HEK293 (cell line): ENCODE data around the gene PAK5.

Source experiments
- CTCF ChIA-PET: fragments of 350-600 bp; formaldehyde crosslinking; extraction: SDS; loops from one replicate; lab custom pipeline; 2021; ENCODE audit warnings: antibody characterized with exemption; lab: Yijun Ruan, JAX
- POLR2A ChIA-PET: fragments of 300-600 bp; formaldehyde crosslinking; extraction: SDS; loops from one replicate; lab custom pipeline; 2020; ENCODE audit warnings: antibody characterized with exemption, inconsistent platforms; lab: Yijun Ruan, JAX
- H3K27ac ChIP-seq: fragments of 200-500 bp; sonication (Bioruptor generic); 2 replicates; pipeline ENCODE4 v1.5.1; 2014; ENCODE audit warnings: low read depth, low read length, control low read depth, inconsistent platforms; ENCODE audit errors: extremely low read depth
- H3K36me3 ChIP-seq, 2 experiments: fragments of 200-500 bp in 1 of 2; sonication (Bioruptor generic) in 1 of 2; 1 replicate in 1 of 2; 2 replicates in 1 of 2; pipeline ENCODE4 v1.5.1; 2014 to 2017; ENCODE audit warnings: inconsistent platforms in 2 of 2, low read length in 2 of 2; ENCODE audit not compliant: control insufficient read depth in 2 of 2, insufficient read depth in 1 of 2
- H3K4me1 ChIP-seq: fragments of 200-500 bp; sonication (Bioruptor generic); 2 replicates; pipeline ENCODE4 v1.5.1; 2014; ENCODE audit warnings: mild to moderate bottlenecking, low read length, inconsistent platforms; ENCODE audit not compliant: control insufficient read depth, insufficient read depth
- H3K4me3 ChIP-seq: 2 replicates; pipeline ENCODE4 v1.5.1; 2011; ENCODE audit warnings: low read depth, mild to moderate bottlenecking, control low read depth, low read length, moderate library complexity
- H3K9me3 ChIP-seq: fragments of 200-500 bp; sonication (Bioruptor generic); 2 replicates; pipeline ENCODE4 v1.5.1; 2014; ENCODE audit warnings: low read depth, low read length, inconsistent platforms; ENCODE audit not compliant: control insufficient read depth, insufficient read depth
- HOXD13 ChIP-seq: sonication (generic); formaldehyde crosslinking; IDR thresholded peaks from 2 replicates; pipeline ENCODE4 v1.8.0; 2022; ENCODE audit warnings: missing genetic modification reagents, borderline replicate concordance
- KLF10 ChIP-seq: fragments of 450-650 bp; IDR thresholded peaks from 2 replicates; pipeline ENCODE4 v1.5.1; 2018; ENCODE audit warnings: missing biosample characterization, mild to moderate bottlenecking, missing genetic modification characterization
- KLF16 ChIP-seq: fragments of 450-650 bp; formaldehyde crosslinking; IDR thresholded peaks from 2 replicates; pipeline ENCODE4 v1.5.1; 2017; ENCODE audit warnings: missing biosample characterization, missing genetic modification characterization
- KLF9 ChIP-seq: fragments of 450-650 bp; formaldehyde crosslinking; IDR thresholded peaks from 2 replicates; pipeline ENCODE4 v1.5.1; 2016; ENCODE audit warnings: missing biosample characterization, missing genetic modification characterization, low read depth
- SCRT2 ChIP-seq: fragments of 450-650 bp; formaldehyde crosslinking; IDR thresholded peaks from 2 replicates; pipeline ENCODE4 v1.5.1; 2016; ENCODE audit warnings: missing biosample characterization, missing genetic modification characterization
- WT1 ChIP-seq: fragments of 450-650 bp; formaldehyde crosslinking; IDR thresholded peaks from 2 replicates; pipeline ENCODE4 v1.5.1; 2016; ENCODE audit warnings: missing biosample characterization, missing genetic modification characterization
- ZFP3 ChIP-seq: fragments of 450-650 bp; formaldehyde crosslinking; IDR thresholded peaks from 2 replicates; pipeline ENCODE4 v1.5.1; 2016; ENCODE audit warnings: low read depth, missing biosample characterization, missing genetic modification characterization
- ZNF169 ChIP-seq: fragments of 450-650 bp; formaldehyde crosslinking; IDR thresholded peaks from 2 replicates; pipeline ENCODE4 v1.5.1; 2016; ENCODE audit warnings: missing biosample characterization, missing genetic modification characterization
- ZNF174 ChIP-seq: fragments of 450-650 bp; formaldehyde crosslinking; IDR thresholded peaks from 2 replicates; pipeline ENCODE4 v1.5.0; 2017; ENCODE audit warnings: missing biosample characterization, mild to moderate bottlenecking, missing genetic modification characterization
- ZNF366 ChIP-seq: fragments of 450-650 bp; formaldehyde crosslinking; conservative IDR thresholded peaks from 2 replicates; pipeline ENCODE4 v1.5.1; 2016; ENCODE audit warnings: missing biosample characterization, missing genetic modification characterization
- ZNF558 ChIP-seq: fragments of 450-650 bp; formaldehyde crosslinking; IDR thresholded peaks from 2 replicates; pipeline ENCODE4 v1.5.1; 2016; ENCODE audit warnings: missing biosample characterization, missing genetic modification characterization
- ZNF561 ChIP-seq: fragments of 450-650 bp; IDR thresholded peaks from 2 replicates; pipeline ENCODE4 v1.5.1; 2018; ENCODE audit warnings: missing biosample characterization, missing genetic modification characterization, borderline replicate concordance
- ZNF677 ChIP-seq: fragments of 450-650 bp; IDR thresholded peaks from 2 replicates; pipeline ENCODE4 v1.5.0; 2018; ENCODE audit warnings: missing biosample characterization, mild to moderate bottlenecking, missing genetic modification characterization, moderate library complexity
- ZNF768 ChIP-seq: fragments of 450-650 bp; formaldehyde crosslinking; IDR thresholded peaks from 2 replicates; pipeline ENCODE4 v1.5.1; 2018; ENCODE audit warnings: missing biosample characterization, mild to moderate bottlenecking, missing genetic modification characterization
- ZNF777 ChIP-seq: fragments of 450-650 bp; formaldehyde crosslinking; IDR thresholded peaks from 2 replicates; pipeline ENCODE4 v1.5.1; 2017; ENCODE audit warnings: missing biosample characterization, missing genetic modification characterization, borderline replicate concordance
- ZSCAN30 ChIP-seq: fragments of 450-650 bp; IDR thresholded peaks from 2 replicates; pipeline ENCODE4 v1.5.1; 2018; ENCODE audit warnings: missing biosample characterization, mild to moderate bottlenecking, missing genetic modification characterization, moderate library complexity
- TF ChIP-seq, protein P1 (sequence below): fragments of 450-650 bp; formaldehyde crosslinking; IDR thresholded peaks from 2 replicates; pipeline ENCODE4 v1.5.1; 2016; ENCODE audit warnings: missing biosample characterization, missing genetic modification characterization
- TF ChIP-seq, protein P2 (sequence below): fragments of 450-650 bp; formaldehyde crosslinking; IDR thresholded peaks from 2 replicates; pipeline ENCODE4 v1.5.1; 2016; ENCODE audit warnings: missing biosample characterization, missing genetic modification characterization, low read depth
- TF ChIP-seq, protein P3 (sequence below): fragments of 450-650 bp; formaldehyde crosslinking; IDR thresholded peaks from 2 replicates; pipeline ENCODE4 v1.5.1; 2016; ENCODE audit warnings: missing biosample characterization, missing genetic modification characterization
- TF ChIP-seq, protein P4 (sequence below): fragments of 450-650 bp; formaldehyde crosslinking; IDR thresholded peaks from 2 replicates; pipeline ENCODE4 v1.5.0; 2017; ENCODE audit warnings: missing biosample characterization, missing genetic modification characterization, borderline replicate concordance
- TF ChIP-seq, protein P5 (sequence below): fragments of 450-650 bp; formaldehyde crosslinking; IDR thresholded peaks from 2 replicates; pipeline ENCODE4 v1.5.1; 2016; ENCODE audit warnings: missing biosample characterization, missing genetic modification characterization

PAK5 gene

DNA sequence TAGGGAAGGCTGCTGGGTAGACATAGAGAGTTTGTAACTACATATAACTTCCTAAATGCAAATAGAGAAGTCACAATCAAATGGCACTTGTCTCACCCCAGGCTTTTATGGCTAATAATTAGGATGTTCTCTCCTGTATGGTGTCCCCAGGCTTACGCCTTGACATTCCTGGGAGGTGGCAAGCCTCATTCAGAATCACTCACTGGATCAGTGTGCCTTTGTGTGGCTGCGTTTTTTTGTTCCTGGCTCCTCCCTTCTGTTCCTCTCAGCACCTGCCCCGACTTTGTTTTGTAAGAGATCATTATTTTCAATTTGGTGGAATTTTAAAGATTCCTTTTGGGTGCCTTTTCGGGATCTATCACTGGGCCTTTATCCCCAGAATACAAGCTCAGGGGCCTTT, 318.8 kb downstream of the PAK5 start (continued):
- TF ChIP-seq, protein P1, sequence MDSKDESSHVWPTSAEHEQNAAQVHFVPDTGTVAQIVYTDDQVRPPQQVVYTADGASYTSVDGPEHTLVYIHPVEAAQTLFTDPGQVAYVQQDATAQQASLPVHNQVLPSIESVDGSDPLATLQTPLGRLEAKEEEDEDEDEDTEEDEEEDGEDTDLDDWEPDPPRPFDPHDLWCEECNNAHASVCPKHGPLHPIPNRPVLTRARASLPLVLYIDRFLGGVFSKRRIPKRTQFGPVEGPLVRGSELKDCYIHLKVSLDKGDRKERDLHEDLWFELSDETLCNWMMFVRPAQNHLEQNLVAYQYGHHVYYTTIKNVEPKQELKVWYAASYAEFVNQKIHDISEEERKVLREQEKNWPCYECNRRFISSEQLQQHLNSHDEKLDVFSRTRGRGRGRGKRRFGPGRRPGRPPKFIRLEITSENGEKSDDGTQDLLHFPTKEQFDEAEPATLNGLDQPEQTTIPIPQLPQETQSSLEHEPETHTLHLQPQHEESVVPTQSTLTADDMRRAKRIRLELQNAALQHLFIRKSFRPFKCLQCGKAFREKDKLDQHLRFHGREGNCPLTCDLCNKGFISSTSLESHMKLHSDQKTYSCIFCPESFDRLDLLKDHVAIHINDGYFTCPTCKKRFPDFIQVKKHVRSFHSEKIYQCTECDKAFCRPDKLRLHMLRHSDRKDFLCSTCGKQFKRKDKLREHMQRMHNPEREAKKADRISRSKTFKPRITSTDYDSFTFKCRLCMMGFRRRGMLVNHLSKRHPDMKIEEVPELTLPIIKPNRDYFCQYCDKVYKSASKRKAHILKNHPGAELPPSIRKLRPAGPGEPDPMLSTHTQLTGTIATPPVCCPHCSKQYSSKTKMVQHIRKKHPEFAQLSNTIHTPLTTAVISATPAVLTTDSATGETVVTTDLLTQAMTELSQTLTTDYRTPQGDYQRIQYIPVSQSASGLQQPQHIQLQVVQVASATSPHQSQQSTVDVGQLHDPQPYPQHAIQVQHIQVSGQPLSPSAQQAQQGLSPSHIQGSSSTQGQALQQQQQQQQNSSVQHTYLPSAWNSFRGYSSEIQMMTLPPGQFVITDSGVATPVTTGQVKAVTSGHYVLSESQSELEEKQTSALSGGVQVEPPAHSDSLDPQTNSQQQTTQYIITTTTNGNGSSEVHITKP (tag by site-specific recombination) = no peak
- TF ChIP-seq SCRT2 (tag by site-specific recombination) = no peak
- no peak for TF ChIP-seq ZNF366 (tag by site-specific recombination)
- TF ChIP-seq WT1 (tag by site-specific recombination) = no peak
- TF ChIP-seq ZNF169 (tag by site-specific recombination) = no peak

DNA sequence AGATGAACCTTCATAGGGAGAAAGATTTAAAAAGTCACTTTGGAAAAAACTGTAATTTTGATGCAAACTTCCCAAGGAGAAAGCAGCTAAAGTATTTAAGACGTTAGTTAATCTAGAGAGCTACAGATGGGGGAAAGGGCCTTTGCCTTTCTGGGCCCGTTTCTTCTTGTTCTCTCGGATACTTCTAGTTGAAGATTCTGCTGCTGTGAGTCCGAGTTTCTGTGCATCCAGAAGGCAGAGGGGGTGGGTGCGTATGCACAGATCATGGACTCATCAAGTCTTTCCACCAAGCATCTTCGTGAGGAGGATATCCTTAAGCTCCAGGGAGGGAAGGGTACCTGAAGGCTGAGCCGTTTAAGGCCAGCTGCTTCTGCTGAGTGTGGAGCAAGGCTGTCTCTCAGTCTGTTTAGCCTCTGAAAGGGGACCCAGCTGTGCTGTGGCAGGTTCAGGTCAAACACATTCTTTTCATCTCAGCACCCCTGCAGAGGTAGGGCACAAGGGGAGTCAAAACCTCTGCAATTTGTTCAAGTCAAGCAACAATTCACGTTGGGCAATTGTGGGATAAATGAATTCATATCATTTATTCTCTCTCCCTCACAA, 320.2 kb downstream of the PAK5 start:
- CTCF ChIA-PET = no interaction called here
- H3K4me1 ChIP-seq = no peaks in the 10 kb centered on the region; the same call in 1 of the 2 replicates
- H3K4me3 ChIP-seq = no peak overlapping the region
- H3K9me3 ChIP-seq = no peaks in the 10 kb centered on the region
- no peak overlapping the region for H3K27ac ChIP-seq
- TF ChIP-seq ZNF777 = no peak
- no peak for TF ChIP-seq ZNF561 (tag by site-specific recombination)
- no peak for TF ChIP-seq ZSCAN30 (tag by site-specific recombination)
- no peak for TF ChIP-seq ZNF558
- no peak for TF ChIP-seq KLF9
- no peak for TF ChIP-seq ZNF677 (tag by site-specific recombination)
- no peak for TF ChIP-seq HOXD13 (CRISPR knock-in tag)
- TF ChIP-seq ZNF174 (tag by site-specific recombination) = no peak
- no peak for TF ChIP-seq KLF10
- TF ChIP-seq, all 188 proteins: peak for 0
- POLR2A ChIA-PET = no interaction called here
- H3K36me3 ChIP-seq = no peaks in the 10 kb centered on the region

DNA sequence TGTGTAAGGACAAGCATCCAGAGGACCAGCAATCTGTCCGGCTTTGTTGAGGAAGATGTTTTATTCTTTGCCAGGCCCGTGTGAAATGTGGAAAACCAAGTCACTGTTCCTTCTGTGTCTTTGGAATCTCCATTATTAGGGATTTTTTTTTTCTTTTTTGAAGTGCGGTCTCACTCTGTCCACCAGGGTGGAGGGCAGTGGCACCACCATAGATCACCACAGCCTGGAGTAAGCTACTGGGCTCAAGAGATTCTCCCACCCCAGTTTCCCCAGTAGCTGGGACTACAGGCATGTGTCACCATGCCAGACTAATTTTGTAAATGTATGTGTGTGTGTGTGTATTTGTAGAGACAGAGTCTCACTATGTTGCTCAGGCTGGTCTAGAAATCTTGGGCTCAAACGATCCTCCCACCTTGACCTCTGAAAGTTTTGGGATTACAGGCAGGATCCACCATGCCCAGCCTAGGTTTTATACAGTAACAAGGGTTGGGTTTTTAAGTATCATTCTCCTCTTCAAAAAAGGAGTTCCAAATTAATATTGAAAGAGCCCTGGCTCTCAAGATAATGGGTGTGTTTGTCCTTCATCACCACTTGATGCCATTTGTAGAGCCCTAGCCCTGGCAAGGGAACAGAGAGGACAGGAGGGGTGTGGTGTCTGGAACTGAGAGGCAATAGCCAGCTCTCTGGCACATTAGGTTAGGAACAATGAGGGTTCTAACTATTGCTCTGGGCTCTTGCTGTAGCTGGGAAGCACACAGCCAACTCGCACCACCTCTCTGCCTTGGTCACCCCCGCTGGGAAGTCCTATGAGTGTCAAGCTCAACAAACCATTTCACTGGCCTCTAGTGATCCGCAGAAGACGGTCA, 321.3 kb downstream of the PAK5 start:
- no peaks in the 10 kb centered on the region for H3K9me3 ChIP-seq
- H3K4me1 ChIP-seq = no peaks in the 10 kb centered on the region; the same call in 1 of the 2 replicates
- CTCF ChIA-PET = no interaction called here
- no peak overlapping the region for H3K27ac ChIP-seq
- no peak overlapping the region for H3K4me3 ChIP-seq
- POLR2A ChIA-PET = no interaction called here
- no peaks in the 10 kb centered on the region for H3K36me3 ChIP-seq
- TF ChIP-seq ZNF768 (tag by site-specific recombination) (no peak), ZFP3 (tag by site-specific recombination) (no peak), KLF16 (tag by site-specific recombination) (no peak)
- TF ChIP-seq, protein P2, sequence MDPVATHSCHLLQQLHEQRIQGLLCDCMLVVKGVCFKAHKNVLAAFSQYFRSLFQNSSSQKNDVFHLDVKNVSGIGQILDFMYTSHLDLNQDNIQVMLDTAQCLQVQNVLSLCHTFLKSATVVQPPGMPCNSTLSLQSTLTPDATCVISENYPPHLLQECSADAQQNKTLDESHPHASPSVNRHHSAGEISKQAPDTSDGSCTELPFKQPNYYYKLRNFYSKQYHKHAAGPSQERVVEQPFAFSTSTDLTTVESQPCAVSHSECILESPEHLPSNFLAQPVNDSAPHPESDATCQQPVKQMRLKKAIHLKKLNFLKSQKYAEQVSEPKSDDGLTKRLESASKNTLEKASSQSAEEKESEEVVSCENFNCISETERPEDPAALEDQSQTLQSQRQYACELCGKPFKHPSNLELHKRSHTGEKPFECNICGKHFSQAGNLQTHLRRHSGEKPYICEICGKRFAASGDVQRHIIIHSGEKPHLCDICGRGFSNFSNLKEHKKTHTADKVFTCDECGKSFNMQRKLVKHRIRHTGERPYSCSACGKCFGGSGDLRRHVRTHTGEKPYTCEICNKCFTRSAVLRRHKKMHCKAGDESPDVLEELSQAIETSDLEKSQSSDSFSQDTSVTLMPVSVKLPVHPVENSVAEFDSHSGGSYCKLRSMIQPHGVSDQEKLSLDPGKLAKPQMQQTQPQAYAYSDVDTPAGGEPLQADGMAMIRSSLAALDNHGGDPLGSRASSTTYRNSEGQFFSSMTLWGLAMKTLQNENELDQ = no peak
- TF ChIP-seq, protein P3, sequence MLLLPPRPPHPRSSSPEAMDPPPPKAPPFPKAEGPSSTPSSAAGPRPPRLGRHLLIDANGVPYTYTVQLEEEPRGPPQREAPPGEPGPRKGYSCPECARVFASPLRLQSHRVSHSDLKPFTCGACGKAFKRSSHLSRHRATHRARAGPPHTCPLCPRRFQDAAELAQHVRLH (tag by site-specific recombination) = no peak
- TF ChIP-seq, protein P4, sequence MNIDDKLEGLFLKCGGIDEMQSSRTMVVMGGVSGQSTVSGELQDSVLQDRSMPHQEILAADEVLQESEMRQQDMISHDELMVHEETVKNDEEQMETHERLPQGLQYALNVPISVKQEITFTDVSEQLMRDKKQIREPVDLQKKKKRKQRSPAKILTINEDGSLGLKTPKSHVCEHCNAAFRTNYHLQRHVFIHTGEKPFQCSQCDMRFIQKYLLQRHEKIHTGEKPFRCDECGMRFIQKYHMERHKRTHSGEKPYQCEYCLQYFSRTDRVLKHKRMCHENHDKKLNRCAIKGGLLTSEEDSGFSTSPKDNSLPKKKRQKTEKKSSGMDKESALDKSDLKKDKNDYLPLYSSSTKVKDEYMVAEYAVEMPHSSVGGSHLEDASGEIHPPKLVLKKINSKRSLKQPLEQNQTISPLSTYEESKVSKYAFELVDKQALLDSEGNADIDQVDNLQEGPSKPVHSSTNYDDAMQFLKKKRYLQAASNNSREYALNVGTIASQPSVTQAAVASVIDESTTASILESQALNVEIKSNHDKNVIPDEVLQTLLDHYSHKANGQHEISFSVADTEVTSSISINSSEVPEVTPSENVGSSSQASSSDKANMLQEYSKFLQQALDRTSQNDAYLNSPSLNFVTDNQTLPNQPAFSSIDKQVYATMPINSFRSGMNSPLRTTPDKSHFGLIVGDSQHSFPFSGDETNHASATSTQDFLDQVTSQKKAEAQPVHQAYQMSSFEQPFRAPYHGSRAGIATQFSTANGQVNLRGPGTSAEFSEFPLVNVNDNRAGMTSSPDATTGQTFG (tag by site-specific recombination) = no peak
- TF ChIP-seq, protein P5, sequence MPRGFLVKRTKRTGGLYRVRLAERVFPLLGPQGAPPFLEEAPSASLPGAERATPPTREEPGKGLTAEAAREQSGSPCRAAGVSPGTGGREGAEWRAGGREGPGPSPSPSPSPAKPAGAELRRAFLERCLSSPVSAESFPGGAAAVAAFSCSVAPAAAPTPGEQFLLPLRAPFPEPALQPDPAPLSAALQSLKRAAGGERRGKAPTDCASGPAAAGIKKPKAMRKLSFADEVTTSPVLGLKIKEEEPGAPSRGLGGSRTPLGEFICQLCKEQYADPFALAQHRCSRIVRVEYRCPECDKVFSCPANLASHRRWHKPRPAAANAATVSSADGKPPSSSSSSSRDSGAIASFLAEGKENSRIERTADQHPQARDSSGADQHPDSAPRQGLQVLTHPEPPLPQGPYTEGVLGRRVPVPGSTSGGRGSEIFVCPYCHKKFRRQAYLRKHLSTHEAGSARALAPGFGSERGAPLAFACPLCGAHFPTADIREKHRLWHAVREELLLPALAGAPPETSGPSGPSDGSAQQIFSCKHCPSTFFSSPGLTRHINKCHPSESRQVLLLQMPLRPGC (tag by site-specific recombination) = no peak
